Erythroblast (primary cell): ENCODE measurements around the gene CRACDL.

Source experiments
- GATA1 ChIP-seq: IDR thresholded peaks from 2 replicates; pipeline ENCODE4 v1.6.1; 2011; ENCODE audit warnings: low read depth, mild to moderate bottlenecking, control low read depth, low read length, moderate library complexity
- POLR2A ChIP-seq: IDR thresholded peaks from 2 replicates; pipeline ENCODE4 v1.6.1; 2011; ENCODE audit warnings: mild to moderate bottlenecking, low read length

DNA sequence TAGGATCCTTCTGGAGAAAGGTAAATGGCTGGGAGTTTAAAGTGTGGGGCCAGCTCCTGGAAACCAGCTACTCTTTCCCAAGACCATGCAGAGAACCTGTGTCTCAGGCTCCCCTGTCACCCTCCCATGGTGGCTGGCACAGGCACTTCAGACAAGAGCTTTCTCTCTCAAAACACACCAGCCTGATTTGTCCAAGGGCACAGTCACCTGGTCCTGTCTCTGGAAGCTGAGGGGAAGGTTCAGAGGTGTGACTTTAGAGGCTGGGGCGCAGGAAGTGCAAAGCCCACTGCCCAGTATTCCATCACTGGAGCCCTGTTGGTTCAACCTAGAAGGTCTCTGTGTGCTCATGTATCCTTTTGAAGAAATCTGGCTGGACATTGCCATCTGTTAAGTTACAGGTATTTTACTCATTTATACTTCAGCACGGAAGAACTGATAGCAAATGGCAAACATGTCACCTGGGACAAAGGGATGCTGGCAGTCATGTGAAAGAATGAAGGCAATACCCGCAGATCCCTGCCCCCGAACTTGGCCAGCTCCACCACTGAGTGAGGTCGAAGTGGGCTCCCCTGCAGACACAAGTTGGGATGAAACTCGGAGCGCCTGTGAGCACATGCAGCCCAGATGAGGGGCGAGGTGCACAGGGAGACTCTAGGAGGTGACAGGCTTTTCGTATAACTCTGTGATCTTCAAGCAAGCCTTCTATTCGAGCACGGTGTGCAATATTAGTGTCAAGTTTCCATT, 108.2 kb downstream of the CRACDL start:
- TF ChIP-seq POLR2A (no peak), GATA1 (no peak)
